ENCODE measurements around the gene LRRN2. TPM values are rescaled to one million over a fixed set of nuclear protein-coding genes. Genes with fewer than 3 reads are reported as not detected.

LRRN2 gene
- total RNA-seq, 2 experiments from 2014 or later = not detected

DNA sequence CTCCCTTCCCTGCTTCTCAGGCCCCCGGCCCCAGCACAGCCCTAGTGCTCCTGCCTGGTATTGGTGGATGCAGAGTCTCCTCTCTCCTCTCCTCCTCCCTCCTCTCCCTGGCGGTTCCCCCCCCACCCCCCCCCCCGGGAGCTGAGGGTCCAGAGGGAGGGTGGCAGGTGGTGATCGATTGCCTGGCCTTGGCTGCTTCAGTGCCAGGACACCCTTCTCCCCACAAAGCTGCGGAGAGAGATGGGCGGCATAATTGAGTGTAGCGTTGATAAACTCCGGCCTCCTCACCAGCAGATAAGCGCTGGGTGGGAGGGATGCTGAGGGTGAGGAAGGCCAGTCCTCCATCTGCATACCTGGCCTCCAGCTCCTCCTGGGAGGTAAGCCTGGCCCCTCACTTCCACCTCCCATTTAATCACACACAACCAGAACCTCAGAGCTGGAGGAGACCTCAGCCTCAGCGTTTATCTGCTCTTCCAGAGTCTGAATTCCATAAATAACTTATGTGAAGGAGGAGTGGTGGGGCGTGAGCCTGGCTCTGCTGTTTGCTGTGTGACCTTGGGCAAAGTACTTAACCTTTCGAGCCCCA lies 60.8 kb downstream of the LRRN2 start:
- H3K9me3 Mint-ChIP-seq = no peaks in the 10 kb centered on the region
- H3K27me3 Mint-ChIP-seq = peaks cover 3% of the 10 kb centered on the region
- no peak overlapping the region for H3K27ac Mint-ChIP-seq
- no peak overlapping the region for H3K4me3 Mint-ChIP-seq
- ChIA-PET POLR2A (no interaction called here), CTCF (interaction anchor here (1.2 kb wide), 1 partner anchor 11 kb away, joined by 3 read pairs; no protein-coding TSS in a partner anchor)
- no peaks in the 10 kb centered on the region for H3K36me3 Mint-ChIP-seq (ENCODE audit: low read depth)
- DNase-seq = no peak
- no peaks in the 10 kb centered on the region for H3K4me1 Mint-ChIP-seq

DNA sequence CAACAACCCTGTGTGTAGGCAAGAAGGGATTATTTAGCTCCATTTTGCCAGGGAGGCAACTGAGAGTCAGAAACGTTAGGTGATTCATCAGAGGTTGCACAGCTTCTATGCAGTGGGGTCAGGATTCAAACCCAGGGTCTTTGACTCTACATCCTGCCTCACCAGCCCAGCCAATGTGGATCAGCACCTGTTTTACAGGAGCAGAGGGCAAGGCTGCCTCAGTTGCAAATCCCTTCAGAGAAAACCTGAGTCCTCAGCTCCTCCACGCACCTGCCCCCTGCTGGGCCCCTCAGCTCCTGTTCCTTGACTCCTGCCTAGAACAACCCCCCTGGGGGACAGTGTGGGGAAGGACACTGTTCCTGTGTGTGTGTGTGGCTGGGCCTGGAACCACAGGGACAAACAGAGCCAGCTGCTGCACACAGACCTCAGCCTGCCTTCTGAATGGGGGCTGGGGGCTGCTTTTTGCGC lies 61.6 kb downstream of the LRRN2 start:
- Mint-ChIP-seq H3K4me1 (no peaks in the 10 kb centered on the region), H3K36me3 (ENCODE audit: low read depth) (no peaks in the 10 kb centered on the region), H3K27me3 (no peaks in the 10 kb centered on the region), H3K9me3 (no peaks in the 10 kb centered on the region), H3K27ac (no peak overlapping the region), H3K4me3 (no peak overlapping the region)
- peak; percentile 29 for DNase-seq
- POLR2A ChIA-PET = no interaction called here
- CTCF ChIA-PET = interaction anchor here (0.7 to 1.3 kb wide), 6 partner anchors 10 to 183 kb away, joined by 3 to 4 read pairs (median 3); no protein-coding TSS in a partner anchor

DNA sequence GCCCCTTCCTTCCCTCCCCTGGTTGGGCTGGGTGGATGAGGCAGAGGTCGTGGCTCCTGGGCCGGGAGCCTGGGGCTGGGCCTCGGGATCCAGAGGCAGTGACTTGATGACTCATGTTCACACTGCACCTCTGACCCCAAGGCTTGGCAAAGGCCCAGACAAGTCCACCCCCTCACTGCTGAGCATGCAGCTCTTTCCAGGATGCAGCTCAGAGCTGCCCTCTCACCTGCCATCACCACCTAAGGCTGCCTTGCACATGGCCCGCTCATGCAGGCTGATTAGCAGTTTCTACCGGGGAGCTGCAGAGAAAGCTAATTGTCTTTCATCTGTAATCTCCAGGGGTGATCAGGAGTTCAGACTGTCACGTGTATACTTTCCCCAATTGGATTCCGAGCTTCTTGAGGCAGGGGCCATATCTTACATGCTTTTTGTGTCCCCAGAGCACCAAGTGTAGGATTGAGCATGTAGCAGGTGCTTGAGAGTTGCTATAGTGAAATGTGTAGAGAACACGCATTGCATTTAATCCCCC lies 62.1 kb downstream of the LRRN2 start:
- DNase-seq = no peak
- H3K27me3 Mint-ChIP-seq = no peaks in the 10 kb centered on the region
- no peak overlapping the region for H3K4me3 Mint-ChIP-seq
- H3K9me3 Mint-ChIP-seq = no peaks in the 10 kb centered on the region
- H3K4me1 Mint-ChIP-seq = no peaks in the 10 kb centered on the region
- no peak overlapping the region for H3K27ac Mint-ChIP-seq
- ChIA-PET CTCF (interaction anchor here (0.6 to 1.4 kb wide), 8 partner anchors 9 to 183 kb away, joined by 3 to 5 read pairs (median 3); no protein-coding TSS in a partner anchor), POLR2A (no interaction called here)
- H3K36me3 Mint-ChIP-seq (ENCODE audit: low read depth) = no peaks in the 10 kb centered on the region

DNA sequence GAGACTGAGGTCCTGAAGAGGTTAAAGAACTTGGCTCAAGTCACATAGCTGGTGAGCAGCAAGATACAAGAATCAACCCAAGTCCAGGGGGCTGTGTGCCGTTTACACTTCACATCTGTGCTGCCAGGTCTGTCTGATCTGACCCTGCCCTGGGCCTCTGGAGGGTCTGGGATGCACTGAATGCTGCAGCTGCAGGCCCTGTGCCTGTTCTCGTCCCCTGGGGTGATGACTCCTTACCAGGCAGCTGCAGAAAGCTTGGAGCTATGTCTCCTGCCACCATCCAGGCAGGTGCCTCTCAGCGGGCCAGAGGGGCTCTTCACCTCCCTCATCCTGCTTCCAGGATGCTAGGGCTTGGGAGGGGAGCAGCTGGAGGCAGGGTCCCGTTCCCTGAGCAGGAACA lies 63.5 kb downstream of the LRRN2 start:
- ChIA-PET POLR2A (interaction anchor here (0.7 kb wide), 1 partner anchor 733 kb away, joined by 3 read pairs; no protein-coding TSS in a partner anchor), CTCF (interaction anchor here (0.5 to 1.2 kb wide), 2 partner anchors 63 to 185 kb away, joined by 3 read pairs; partner anchors contain the start of gene LRRN2)
- no peaks in the 10 kb centered on the region for H3K9me3 Mint-ChIP-seq
- no peaks in the 10 kb centered on the region for H3K4me1 Mint-ChIP-seq
- no peak for DNase-seq
- H3K27ac Mint-ChIP-seq = no peak overlapping the region
- no peak overlapping the region for H3K4me3 Mint-ChIP-seq
- H3K27me3 Mint-ChIP-seq = no peaks in the 10 kb centered on the region
- no peaks in the 10 kb centered on the region for H3K36me3 Mint-ChIP-seq (ENCODE audit: low read depth)

DNA sequence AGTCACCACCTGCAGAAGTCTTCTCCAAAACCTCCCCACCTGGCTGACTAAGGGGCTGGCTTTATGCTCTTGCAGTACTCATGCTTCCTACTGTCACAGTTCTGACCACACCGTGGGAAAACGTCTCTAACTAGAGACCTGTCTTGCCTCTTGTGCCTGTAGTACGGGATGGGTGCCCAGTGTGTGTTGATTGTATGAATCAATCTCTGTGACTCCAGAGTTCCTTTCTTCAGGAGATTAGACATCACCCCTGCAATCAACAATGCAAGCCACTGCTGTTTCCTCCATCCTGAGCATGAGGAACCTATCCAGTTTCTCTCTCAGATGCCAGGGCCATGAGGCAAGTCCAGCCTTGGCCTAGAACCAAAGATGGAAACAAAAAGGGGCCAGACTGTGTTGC lies 64.1 kb downstream of the LRRN2 start:
- H3K4me3 Mint-ChIP-seq = no peak overlapping the region
- no peaks in the 10 kb centered on the region for H3K27me3 Mint-ChIP-seq
- POLR2A ChIA-PET = no interaction called here
- H3K36me3 Mint-ChIP-seq (ENCODE audit: low read depth) = no peaks in the 10 kb centered on the region
- H3K4me1 Mint-ChIP-seq = no peaks in the 10 kb centered on the region
- no peak overlapping the region for H3K27ac Mint-ChIP-seq
- CTCF ChIA-PET = interaction anchor here (0.5 kb wide), 1 partner anchor 185 kb away, joined by 3 read pairs; no protein-coding TSS in a partner anchor
- H3K9me3 Mint-ChIP-seq = no peaks in the 10 kb centered on the region
- no peak for DNase-seq

DNA sequence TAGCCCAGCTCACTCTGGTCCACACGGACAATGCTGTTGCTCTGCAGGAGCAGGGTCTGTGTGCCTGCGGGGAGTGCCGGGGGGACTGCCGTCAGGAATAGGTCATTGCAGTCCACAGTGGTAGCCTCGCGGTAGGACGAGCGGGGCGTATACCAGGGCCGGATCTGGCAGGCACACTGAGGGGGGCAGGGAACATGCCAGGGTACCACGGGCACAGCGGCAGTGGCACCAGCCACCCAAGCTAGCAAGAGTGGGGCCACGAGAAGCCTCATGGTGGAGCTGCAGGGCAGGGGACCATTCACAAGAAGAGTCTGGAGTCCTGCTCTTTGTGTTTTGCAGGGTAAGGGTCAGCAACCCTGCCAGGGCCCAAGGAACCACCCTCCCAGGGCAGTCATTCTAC lies 65.8 kb downstream of the LRRN2 start:
- CTCF ChIA-PET = interaction anchor here (1.0 kb wide), 1 partner anchor 144 kb away, joined by 4 read pairs; no protein-coding TSS in a partner anchor
- POLR2A ChIA-PET = no interaction called here

DNA sequence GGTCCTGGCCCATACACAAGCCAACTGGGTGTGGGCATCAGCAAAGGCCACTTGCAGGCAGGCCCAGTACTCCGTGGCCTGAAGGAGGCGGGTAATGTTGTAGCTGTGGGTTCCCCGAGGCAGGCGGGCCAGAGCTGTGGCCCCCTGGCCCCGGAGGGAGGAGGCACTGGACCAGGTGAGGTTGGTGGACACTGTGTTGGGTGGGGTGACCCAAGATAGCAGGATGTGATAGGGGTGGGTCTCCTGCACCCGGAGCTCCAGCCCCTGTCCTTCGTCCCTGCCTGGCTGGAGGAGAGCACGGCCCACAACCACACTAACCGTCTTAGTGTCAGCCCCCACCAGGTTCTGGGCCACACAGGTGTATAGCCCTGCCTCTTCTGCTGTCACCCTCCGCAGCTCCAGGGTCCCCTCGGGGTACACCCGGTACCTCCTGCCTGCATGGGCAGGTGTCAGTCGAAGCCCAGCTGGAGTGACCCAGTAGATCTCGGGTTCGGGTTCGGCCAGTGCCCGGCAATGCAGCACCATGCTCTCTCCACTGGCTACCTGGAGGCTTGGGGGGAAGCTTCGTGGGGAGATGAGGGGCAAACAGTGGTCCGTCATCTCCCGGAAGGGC lies 67.3 kb downstream of the LRRN2 start:
- CTCF ChIA-PET = interaction anchor here (0.6 to 0.9 kb wide), 3 partner anchors 19 to 574 kb away, joined by 3 to 4 read pairs (median 3); no protein-coding TSS in a partner anchor
- Mint-ChIP-seq H3K4me3 (no peak overlapping the region), H3K4me1 (no peaks in the 10 kb centered on the region), H3K27ac (no peak overlapping the region), H3K9me3 (no peaks in the 10 kb centered on the region), H3K36me3 (ENCODE audit: low read depth) (no peaks in the 10 kb centered on the region), H3K27me3 (no peaks in the 10 kb centered on the region)
- POLR2A ChIA-PET = no interaction called here
- DNase-seq = no peak

More for the DNA sequence above, 65.8 kb downstream of the LRRN2 start:
- H3K4me3 Mint-ChIP-seq = no peak overlapping the region
- no peaks in the 10 kb centered on the region for H3K36me3 Mint-ChIP-seq (ENCODE audit: low read depth)
- no peaks in the 10 kb centered on the region for H3K9me3 Mint-ChIP-seq
- no peak for DNase-seq
- no peaks in the 10 kb centered on the region for H3K4me1 Mint-ChIP-seq
- no peaks in the 10 kb centered on the region for H3K27me3 Mint-ChIP-seq
- no peak overlapping the region for H3K27ac Mint-ChIP-seq

DNA sequence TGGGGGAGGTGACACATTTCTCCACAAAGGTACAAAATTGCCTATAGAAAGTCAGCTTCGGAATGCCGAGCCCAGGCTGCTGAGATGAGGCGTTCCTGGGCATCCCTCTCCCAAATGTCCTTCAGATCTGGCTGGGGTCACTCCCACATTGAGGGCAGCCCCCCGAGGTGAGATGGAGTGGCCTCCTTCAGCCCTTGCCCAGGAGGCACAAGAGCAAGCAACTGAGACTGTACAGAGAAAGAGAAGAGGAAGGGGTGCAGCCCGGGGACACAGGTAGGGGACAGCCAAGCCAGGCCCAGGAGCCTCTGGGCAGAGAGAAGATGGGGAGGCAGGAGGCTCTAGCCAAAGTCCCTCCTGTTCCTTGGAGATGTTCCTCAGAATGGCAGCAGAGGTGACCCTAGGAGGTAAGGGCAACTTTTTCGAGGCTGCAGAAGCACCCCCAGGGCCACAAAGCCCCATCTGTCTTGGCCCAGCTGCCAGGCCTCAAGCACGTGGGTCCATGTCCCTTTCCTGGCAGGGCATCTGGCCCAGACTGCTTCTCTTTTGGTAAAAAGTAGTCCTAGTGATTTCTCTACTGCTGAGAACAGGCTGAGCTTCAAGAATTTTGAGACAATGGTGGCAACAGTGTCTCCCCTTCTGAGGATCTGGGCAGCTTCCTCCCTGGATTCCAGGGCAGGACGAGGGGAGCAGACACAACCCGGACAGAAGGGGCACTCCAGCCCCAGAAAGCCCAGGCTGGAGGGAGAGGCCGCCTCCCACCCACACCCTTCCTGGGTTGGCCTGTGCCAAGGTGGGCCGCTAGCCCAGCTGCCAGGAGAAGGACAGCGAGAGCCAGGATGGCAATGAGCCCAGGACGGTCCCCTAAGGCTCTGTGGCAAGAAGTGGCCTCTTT lies 68.0 kb downstream of the LRRN2 start:
- no peak overlapping the region for H3K27ac Mint-ChIP-seq
- H3K4me3 Mint-ChIP-seq = no peak overlapping the region
- H3K27me3 Mint-ChIP-seq = no peaks in the 10 kb centered on the region
- H3K9me3 Mint-ChIP-seq = no peaks in the 10 kb centered on the region
- no peaks in the 10 kb centered on the region for H3K4me1 Mint-ChIP-seq
- CTCF ChIA-PET = no interaction called here
- no peak for DNase-seq
- H3K36me3 Mint-ChIP-seq (ENCODE audit: low read depth) = no peaks in the 10 kb centered on the region
- POLR2A ChIA-PET = no interaction called here

DNA sequence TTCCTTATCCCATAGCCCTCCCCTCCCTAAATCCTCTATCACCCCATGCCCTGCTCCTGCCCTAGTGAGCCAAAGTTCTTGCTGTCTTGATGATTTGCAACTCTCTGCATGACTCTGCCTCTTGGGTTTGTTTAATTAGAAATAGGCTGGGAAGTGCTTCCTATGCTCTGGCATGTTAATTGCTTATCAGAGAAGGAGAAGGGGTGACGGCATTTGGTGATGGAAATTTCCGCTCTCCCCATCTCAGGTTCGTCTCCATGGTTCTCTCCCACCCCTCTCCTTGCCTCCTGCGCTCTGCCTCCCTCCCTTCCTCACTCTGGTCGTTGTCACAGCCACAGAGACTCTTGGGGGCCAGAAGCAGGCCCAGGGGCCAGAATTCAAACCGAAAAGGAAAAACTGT lies 68.9 kb downstream of the LRRN2 start:
- Mint-ChIP-seq H3K4me3 (no peak overlapping the region), H3K27me3 (no peaks in the 10 kb centered on the region), H3K27ac (no peak overlapping the region), H3K4me1 (no peaks in the 10 kb centered on the region), H3K36me3 (ENCODE audit: low read depth) (no peaks in the 10 kb centered on the region), H3K9me3 (no peaks in the 10 kb centered on the region)
- POLR2A ChIA-PET = no interaction called here
- CTCF ChIA-PET = interaction anchor here (1.2 kb wide), 1 partner anchor 12 kb away, joined by 3 read pairs; no protein-coding TSS in a partner anchor
- no peak for DNase-seq

DNA sequence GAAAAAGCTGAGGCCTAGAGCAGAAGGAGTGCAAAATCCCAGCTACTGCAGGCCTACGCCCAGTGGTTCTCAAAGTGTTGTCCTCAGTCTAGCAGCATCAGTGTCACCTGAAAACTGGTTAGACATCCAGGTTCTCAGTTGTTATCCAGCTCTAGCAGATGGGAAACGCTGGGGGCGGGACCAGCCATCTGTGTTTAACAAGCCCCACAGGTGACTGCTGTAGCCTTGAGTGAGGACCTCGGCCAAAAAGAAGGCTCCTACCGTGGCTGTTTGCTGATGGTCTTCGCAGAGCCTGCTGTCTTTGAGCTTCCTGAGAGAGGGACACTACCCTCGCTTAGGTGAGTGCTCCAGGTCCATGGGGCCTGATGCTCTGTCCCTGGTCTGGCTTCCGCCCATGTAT lies 69.7 kb downstream of the LRRN2 start:
- Mint-ChIP-seq H3K36me3 (ENCODE audit: low read depth) (no peaks in the 10 kb centered on the region), H3K4me1 (no peaks in the 10 kb centered on the region), H3K27me3 (no peaks in the 10 kb centered on the region), H3K27ac (no peak overlapping the region), H3K4me3 (no peak overlapping the region), H3K9me3 (no peaks in the 10 kb centered on the region)
- no peak for DNase-seq
- ChIA-PET POLR2A (no interaction called here), CTCF (interaction anchor here (0.8 to 1.2 kb wide), 2 partner anchors 13 to 191 kb away, joined by 3 to 4 read pairs; no protein-coding TSS in a partner anchor)

DNA sequence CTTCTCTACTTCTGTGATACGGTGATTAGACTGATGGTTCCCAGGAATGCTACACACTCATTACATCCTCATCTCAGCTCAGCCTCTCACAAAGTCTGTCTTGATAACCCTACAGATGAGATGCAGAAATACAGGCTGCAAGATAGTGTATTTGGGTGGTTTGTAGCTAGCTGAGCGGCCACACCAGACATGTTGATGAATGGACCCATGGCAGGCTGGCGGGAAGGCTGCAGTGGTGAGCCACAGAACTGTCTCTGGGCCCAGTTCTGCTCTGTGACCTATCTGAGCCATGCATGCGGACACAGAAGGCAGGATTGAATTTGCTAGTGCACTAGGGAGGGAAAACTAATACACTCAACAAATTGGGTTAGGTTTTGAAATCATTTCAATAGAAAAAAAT lies 71.9 kb downstream of the LRRN2 start:
- POLR2A ChIA-PET = no interaction called here
- no peak for DNase-seq
- CTCF ChIA-PET = interaction anchor here (0.9 kb wide), 2 partner anchors 10 to 150 kb away, joined by 3 read pairs; no protein-coding TSS in a partner anchor

DNA sequence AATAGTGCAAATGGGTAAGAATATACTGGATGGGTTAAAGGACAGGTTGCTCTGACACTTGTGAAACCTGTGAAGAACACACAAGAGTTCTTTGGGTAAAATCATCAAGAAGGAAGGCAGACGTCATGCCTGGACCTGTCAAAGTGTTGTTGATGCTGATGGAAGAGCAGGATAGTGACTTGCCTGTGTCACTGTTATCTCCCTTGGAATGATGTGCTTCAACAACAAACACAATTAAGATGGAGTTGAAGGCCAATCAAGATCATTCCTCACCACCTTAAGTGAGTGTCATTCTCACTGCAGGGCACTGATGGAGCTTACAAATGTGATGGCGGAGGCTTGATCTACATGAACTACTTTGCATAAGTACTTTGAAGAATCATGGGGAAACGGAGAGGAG lies 73.2 kb downstream of the LRRN2 start:
- Mint-ChIP-seq H3K9me3 (no peaks in the 10 kb centered on the region), H3K4me1 (no peaks in the 10 kb centered on the region), H3K4me3 (no peak overlapping the region), H3K27me3 (no peaks in the 10 kb centered on the region), H3K36me3 (ENCODE audit: low read depth) (no peaks in the 10 kb centered on the region), H3K27ac (no peak overlapping the region)
- CTCF ChIA-PET = no interaction called here
- no peak for DNase-seq
- POLR2A ChIA-PET = no interaction called here

More for the DNA sequence above, 71.9 kb downstream of the LRRN2 start:
- H3K27ac Mint-ChIP-seq = no peak overlapping the region
- no peaks in the 10 kb centered on the region for H3K4me1 Mint-ChIP-seq
- H3K36me3 Mint-ChIP-seq (ENCODE audit: low read depth) = no peaks in the 10 kb centered on the region
- no peak overlapping the region for H3K4me3 Mint-ChIP-seq
- no peaks in the 10 kb centered on the region for H3K27me3 Mint-ChIP-seq
- H3K9me3 Mint-ChIP-seq = no peaks in the 10 kb centered on the region

All from activated CD4-positive, alpha-beta T cell treated with anti-CD3 and anti-CD28 coated beads, Interleukin-2, amount 10 ng/mL, durations not matched to agents 7 days and 5 days (primary cell).